HG02642 (cell line): ENCODE data around the gene KRT83.

Source experiments
- ATAC-seq: cut with Tn5 transposase; IDR thresholded peaks from one replicate; pipeline ENCODE4 v1.9.1; 2021; ENCODE audit warnings: mild to moderate bottlenecking; ENCODE audit not compliant: unreplicated experiment, poor library complexity

The KRT83 gene

DNA sequence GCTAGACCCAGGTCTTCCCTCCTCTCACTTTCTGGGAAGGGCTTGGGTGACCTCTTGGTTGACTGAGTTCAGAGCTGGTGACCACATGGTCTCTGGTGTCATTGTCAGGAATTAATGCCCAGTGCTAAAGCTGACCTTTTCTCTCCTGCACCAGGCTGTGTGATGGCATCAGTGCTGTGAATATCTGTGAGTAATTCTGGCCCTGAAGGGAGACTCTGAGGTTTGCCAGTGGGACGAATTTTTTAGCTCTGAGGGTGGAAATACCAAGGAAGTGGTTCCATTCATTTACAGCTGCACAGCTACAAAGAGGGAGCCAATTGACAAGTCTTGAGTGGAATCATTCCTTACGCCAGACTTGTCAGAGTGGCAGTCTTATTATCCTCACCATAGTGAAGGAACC is 53.0 kb downstream of the KRT83 start:
- ATAC-seq: no peak

DNA sequence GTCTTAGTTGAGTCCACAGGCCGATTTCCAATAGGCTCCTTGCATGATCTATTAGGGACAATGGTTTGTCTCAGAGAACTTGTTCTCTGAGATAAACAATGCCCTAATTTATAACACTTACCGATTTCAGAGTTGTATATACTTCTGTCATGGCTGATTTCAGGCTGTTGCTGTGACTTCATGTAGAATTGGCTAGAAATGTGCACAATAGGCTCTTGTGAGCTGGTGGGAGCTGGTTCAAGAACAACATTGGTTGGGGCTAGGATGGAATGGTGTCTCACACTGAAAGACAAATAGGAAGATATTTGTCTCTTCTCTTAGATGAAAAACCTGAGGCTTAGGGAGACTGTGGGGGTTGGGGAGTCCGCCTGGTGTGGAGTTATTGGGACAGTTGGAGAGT is 53.5 kb downstream of the KRT83 start:
- ATAC-seq: no peak

DNA sequence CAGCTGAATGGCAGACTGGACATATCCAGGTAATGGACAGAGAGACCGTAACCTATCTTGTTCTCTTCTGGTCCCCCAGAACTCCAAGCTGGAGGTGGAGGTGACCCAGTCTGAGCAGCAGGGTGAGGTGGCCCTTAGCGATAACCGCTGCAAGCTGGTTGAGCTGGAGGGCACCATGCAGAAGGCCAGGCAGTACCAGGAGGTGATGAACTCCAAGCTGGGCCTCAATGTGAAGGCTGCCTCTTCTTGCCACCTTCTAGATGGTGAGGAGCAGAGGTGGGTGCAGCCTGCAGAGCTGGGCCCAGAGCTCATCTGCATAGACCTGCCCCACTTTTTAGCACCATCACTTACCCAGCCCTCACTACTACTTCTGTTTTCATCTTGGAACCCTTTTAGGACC is 53.9 kb downstream of the KRT83 start:
- no peak for ATAC-seq

DNA sequence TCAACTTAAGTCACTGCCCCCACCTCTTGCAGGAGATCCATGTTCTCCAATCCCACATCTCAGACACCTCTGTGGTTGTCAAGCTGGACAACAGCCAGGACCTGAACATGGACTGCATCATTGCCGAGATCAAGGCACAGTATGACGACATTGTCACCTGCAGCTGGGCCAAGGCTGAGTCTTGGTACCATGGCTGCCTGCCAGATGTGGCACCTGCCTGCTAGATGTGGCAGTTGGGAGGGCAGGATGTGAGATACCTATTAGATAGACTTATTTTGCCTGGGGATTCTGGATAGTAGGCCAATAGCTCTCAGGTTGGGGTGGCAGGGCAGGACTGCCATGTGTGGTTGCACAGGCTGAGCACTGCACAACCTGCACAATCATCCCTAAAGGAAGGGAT is 54.7 kb downstream of the KRT83 start:
- no peak for ATAC-seq

DNA sequence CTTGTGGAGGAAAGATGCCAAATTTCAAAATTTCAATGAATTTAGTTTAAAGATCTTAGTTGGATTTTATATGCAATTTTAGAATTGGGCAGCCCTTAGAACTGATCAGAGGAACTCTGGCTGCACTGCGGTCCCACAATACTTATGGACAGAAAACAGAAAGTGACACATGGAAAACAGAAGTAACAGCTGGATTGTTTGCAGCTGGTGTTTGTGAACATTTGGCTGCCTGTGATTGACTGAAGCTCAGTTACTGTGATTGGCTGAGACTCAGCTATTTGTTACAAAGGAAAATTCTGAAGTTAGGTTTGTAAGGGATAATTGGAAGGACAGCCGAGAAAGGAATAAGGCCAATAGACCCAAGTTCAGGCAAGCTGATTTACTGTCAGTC is 56.8 kb downstream of the KRT83 start:
- ATAC-seq: no peak
